OCI-LY7 (cell line): ENCODE data around the gene TMEM109.

Source experiments
- CTCF ChIP-seq: fragments of 200-600 bp; sonication (generic); conservative IDR thresholded peaks from 2 replicates; pipeline ENCODE4 v1.5.1; 2014; ENCODE audit warnings: mild to moderate bottlenecking, antibody characterized with exemption, low read length, moderate library complexity, mixed read lengths
- EZH2phosphoT487 ChIP-seq: fragments of 200-600 bp; sonication (generic); IDR thresholded peaks from 2 replicates; pipeline ENCODE4 v1.6.1; 2018; ENCODE audit warnings: low read depth, borderline replicate concordance, mild to moderate bottlenecking, mixed run types, antibody characterized with exemption, low read length, moderate library complexity, mixed read lengths

DNA sequence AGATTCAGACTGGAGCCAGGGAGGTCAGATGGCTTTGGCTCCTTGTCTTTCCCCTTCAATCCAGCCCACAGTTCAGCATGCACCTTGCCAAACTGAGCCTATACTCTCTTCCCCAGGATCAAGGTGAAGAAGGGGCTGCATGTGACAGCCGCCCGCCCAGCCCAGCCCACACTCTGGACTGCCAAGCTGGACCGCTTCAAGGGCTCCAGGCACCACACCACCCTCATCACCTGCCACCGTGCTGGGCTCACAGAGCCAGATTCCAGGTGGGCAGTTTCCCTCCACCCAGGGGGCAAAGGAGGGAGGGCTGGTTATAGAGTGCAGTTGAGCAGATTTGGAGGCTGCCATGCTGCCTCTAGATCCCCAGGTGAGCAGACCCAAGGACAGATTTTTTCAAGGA lies 16.4 kb downstream of the TMEM109 start:
- TF ChIP-seq CTCF (no peak), EZH2phosphoT487 (no peak)
